Uterus (tissue), 2 donors: ENCODE data around the gene SNTG2.

Experiments
- CTCF ChIP-seq, 4 experiments: fragments of 200-600 bp in 2 of 4; fragments of 450-650 bp in 2 of 4; sonication (generic) in 2 of 4; IDR thresholded peaks; one replicate each; pipeline ENCODE4 v1.5.1; 2016 to 2019; ENCODE audit warnings: antibody characterized with exemption in 4 of 4, mild to moderate bottlenecking in 2 of 4, moderate library complexity in 1 of 4
- POLR2A ChIP-seq, 2 donors: fragments of 450-650 bp; IDR thresholded peaks; one replicate each; pipeline ENCODE4 v1.6.1; 2016; ENCODE audit warnings: antibody characterized with exemption in 2 of 2, mild to moderate bottlenecking in 1 of 2, moderate library complexity in 1 of 2

- TF ChIP-seq POLR2A (IDR thresholded peaks at IDR 0.05) (no peak), CTCF (IDR thresholded peaks at IDR 0.05) (no peak)
Measured at GRCh38 chr2:1032030-1032429, 81.4 kb downstream of the SNTG2 start.
